Activated CD4-positive, alpha-beta T cell treated with anti-CD3 and anti-CD28 coated beads, Interleukin-2, Interleukin-6, amounts not matched to agents 100 ng/mL and 50 ng/mL, durations not matched to agents 16 hours and 8 hours (primary cell): ENCODE results near the gene TNNI3.
"Not testable (repeated sequence)": the region's sequence is repeated elsewhere in the genome, so short reads cannot be mapped to it uniquely, and the experiment has no call there.

Experiments used
- DNase-seq: peaks from one replicate; pipeline ENCODE4 v3.0.0-alpha.2; 2020

TNNI3 gene

DNA sequence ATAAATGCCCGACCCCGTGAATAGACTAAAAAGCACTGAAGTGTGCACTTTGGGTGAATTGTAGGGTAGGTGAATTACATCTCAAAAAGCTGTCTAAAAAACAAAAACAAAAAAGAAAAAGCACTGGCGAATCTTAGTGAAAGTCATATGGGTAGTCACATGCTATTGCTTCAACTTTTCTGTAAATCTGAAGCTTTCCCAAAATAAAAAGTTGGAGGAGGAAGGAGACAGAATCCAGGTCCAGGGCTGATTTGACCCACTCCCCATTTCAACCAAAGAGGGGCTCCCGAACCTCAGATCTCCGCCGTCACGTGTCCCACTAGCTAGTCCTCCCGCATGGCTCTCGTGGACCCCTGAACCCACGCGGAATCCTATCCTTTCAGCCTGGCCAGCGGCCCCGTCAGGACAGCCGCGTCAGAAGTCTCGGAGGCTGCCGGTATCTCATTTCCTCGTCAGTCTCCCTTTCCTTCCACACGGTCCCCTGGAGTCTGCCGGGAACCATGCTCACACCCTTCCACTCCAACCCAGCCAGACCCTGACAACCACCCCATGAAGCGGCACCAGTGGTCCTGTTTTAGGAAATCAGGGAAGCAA is 46.2 kb downstream of the TNNI3 start:
- DNase-seq, result no peak

- DNase-seq, result no peak
Measured at GRCh38 chr19:55109527-55110291, 47.8 kb downstream of the TNNI3 start.

DNA sequence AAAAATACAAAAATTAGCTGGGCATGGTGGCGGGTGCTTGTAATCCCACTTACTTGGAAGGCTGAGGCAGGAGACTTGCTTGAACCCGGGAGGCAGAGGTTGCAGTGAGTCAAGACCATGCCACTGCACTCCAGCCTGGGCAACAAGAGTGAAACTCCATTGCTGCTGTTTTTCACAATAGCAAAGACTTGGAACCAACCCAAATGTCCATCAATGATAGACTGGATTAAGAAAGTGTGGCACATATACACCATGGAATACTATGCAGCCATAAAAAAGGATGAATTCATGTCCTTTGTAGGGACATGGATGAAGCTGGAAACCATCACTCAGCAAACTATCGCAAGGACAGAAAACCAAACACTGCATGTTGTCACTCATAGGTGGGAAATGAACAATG is 50.3 kb downstream of the TNNI3 start:
- not testable (repeated sequence) for DNase-seq

DNA sequence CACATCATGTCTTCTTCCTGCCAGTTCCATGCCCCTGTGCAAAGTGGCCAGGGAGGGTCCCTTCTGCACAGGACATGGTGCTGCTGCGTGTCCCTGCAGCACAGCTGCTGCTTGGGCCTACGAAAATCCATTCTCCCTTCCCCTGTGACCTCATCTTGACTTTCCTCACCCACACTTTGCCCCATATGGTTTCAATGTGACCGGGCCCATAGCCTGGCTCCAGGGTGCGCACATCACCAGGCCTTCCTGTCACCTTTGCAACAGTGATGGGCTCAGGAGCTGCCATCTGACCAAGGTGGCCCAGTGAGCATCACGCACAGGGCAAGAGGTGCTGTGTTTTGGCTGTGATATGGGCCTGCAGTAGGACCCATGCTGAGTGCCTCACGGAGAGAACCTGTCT is 50.9 kb downstream of the TNNI3 start:
- DNase-seq, result no peak

- DNase-seq, result no peak
Measured at GRCh38 chr19:55105237-55105636, 52.3 kb downstream of the TNNI3 start.

DNA sequence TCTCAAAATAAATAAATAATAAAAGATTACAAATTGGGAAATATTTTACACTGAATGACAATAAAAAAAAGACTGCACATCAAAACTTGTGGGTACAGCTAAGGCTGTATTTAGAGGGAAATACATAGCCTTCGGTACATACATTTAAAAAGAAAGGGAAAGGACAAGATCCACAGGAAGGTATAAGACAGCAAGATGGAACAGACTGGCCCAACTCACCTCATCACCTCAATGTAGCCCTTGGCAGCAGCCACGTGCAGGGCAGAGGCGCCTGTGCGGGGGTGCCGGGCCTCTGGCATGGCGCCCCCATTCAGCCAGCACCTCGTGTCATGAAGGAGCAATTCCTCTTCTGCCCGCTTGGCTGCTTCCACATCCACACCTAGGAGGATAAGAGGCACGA is 54.3 kb downstream of the TNNI3 start:
- no peak for DNase-seq
